Measurements from ENCODE around the gene RNF6. TPM values are rescaled to one million over a fixed set of nuclear protein-coding genes. Genes with fewer than 3 reads are reported as not detected.

The RNF6 gene
- total RNA-seq, 1 donor from 2014 or later, result 15.8 TPM

DNA sequence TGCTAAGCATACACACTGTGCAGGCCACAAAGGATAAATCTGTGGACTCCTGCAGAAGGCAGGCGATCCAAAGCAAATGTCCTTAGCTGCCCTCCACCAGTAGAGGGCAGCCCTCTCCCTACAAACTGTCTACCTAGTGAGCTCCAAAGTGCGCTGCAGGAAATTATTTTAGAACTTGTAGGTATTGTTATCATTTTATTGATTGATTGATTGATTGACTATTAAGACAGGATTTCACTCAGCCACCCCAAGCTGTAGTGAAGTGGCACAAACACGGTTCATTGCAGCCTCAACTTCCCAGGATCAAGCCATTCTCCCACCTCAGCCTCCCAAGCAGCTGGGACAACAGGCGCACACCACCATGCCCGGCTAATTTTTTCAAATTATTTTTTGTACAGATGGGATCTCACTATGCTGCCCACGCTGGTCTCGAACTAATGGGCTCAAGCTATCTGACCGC, 37.3 kb downstream of the RNF6 start:
- no peak overlapping the region for H3K4me3 ChIP-seq
- peaks cover 0 to 7% of the 10 kb centered on the region in 2 donors for H3K4me1 ChIP-seq
- H3K27me3 ChIP-seq, result no peaks in the 10 kb centered on the region
- intact Hi-C loops (cut with DNase I), result loop anchor here (1.0 to 10.0 kb wide), 4 partner anchors 200 to 513 kb away; partner anchors contain the start of gene WASF3
- no peaks in the 10 kb centered on the region for H3K9me3 ChIP-seq
- no peak overlapping the region for H3K27ac ChIP-seq
- TF ChIP-seq CTCF (IDR thresholded peaks at IDR 0.05), result peak; percentile 60 to 93 (median 88)
- DNase-seq (ENCODE audit: low spot score in 2 of 2), result peak in 1 of 2 donors; percentile 70
- no peaks in the 10 kb centered on the region for H3K36me3 ChIP-seq

GRCh38 chr13:26183416-26183815, 38.7 kb downstream of the RNF6 start:
- H3K4me3 ChIP-seq, result no peak overlapping the region
- peaks cover 0 to 7% of the 10 kb centered on the region in 2 donors for H3K4me1 ChIP-seq
- H3K27ac ChIP-seq, result no peak overlapping the region
- no peaks in the 10 kb centered on the region for H3K27me3 ChIP-seq
- no peak for TF ChIP-seq CTCF (IDR thresholded peaks at IDR 0.05)
- intact Hi-C loops (cut with DNase I), result loop anchor here (5.0 to 10.0 kb wide), 2 partner anchors 201 to 499 kb away; no protein-coding TSS in a partner anchor
- no peak for DNase-seq (ENCODE audit: low spot score in 2 of 2)
- no peaks in the 10 kb centered on the region for H3K36me3 ChIP-seq
- H3K9me3 ChIP-seq, result no peaks in the 10 kb centered on the region

DNA sequence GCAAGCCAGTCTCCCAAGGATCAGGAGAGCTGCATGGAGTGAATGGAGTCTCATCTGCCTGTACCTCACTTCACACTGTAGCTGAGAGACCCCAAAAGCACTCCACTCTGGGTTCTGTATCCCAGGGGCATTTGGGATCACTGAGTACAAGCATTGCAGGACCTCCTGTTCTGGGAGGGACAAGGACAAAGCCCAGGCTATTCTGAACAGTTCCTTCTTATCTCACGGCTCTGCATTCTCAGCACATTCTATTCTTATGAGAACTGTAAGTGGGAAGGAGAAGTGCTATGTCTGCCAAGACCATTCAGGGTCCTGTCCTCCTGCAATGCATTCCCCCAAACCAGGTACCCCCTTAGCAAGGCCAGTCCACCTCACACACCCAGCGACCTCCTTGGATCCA, 42.8 kb downstream of the RNF6 start:
- Histone ChIP-seq H3K27ac (no peak overlapping the region), H3K9me3 (no peaks in the 10 kb centered on the region), H3K4me1 (no peaks in the 10 kb centered on the region), H3K27me3 (no peaks in the 10 kb centered on the region), H3K4me3 (no peak overlapping the region), H3K36me3 (no peaks in the 10 kb centered on the region)
- intact Hi-C loops (cut with DNase I), result no loop called here
- DNase-seq (ENCODE audit: low spot score in 2 of 2), result no peak
- TF ChIP-seq CTCF (IDR thresholded peaks at IDR 0.05), result no peak

DNA sequence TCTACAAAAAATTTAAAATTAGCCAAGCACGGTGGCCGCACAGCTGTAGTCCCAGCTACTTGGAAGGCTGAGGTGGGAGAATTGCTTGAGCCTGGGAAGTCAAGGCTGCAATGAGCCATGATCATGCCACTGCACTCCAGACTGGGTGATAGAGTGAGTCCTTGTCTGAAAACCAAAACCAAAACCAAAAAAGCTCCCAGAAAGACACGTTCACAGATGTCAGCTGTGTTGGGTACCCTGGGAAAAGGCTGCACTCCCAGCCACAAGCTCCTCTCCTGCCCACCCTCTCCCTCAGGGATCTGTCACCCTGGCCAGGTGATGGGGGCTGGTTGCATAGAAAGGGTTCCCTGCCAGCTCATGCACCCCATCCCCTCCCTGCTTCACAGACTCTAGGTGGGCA, 53.3 kb downstream of the RNF6 start:
- H3K9me3 ChIP-seq, result no peaks in the 10 kb centered on the region
- H3K27me3 ChIP-seq, result no peaks in the 10 kb centered on the region
- no peaks in the 10 kb centered on the region for H3K36me3 ChIP-seq
- no peaks in the 10 kb centered on the region for H3K4me1 ChIP-seq
- intact Hi-C loops (cut with DNase I), result no loop called here
- H3K4me3 ChIP-seq, result no peak overlapping the region
- DNase-seq (ENCODE audit: low spot score in 2 of 2), result no peak
- H3K27ac ChIP-seq, result no peak overlapping the region
- no peak for TF ChIP-seq CTCF (IDR thresholded peaks at IDR 0.05)

DNA sequence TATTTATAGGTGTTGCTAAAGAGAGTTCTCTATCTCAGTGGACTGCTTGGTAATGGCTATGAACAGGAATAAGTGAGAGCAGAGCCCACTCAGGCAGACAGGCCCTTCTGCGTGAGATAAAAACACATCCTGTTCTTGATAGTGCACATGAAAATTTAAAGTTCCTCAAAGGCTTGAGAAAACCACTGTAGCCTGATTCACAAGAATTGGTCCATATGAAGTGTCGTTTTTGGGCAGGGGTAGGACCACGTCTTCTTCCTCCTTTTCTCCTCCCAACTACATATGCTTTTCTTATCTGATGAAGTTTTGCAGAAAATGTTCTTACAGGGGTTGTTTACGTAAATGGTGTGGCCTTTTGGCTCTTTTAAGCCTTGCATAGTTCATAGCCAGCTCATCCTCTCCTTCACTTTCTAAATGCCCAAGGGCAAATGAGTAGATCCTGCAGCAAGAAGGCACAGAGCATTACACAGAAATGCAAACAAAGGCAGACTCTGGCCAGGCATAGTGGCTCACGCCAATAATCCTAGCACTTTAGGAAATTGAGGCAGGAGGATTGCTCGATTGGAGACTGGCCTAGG, 53.8 kb downstream of the RNF6 start:
- no peaks in the 10 kb centered on the region for H3K4me1 ChIP-seq
- DNase-seq (ENCODE audit: low spot score in 2 of 2), result no peak
- no peaks in the 10 kb centered on the region for H3K27me3 ChIP-seq
- no peak overlapping the region for H3K27ac ChIP-seq
- TF ChIP-seq CTCF (IDR thresholded peaks at IDR 0.05), result no peak
- intact Hi-C loops (cut with DNase I), result no loop called here
- H3K36me3 ChIP-seq, result no peaks in the 10 kb centered on the region
- H3K9me3 ChIP-seq, result no peaks in the 10 kb centered on the region
- H3K4me3 ChIP-seq, result no peak overlapping the region
